SU-DHL-6 (cell line): ENCODE data around the gene DDIT4.

Experiments
- EZH2phosphoT487 ChIP-seq: fragments of 200-600 bp; sonication (generic), shearing (Covaris generic); conservative IDR thresholded peaks from 2 replicates; pipeline ENCODE4 v1.6.1; 2018; ENCODE audit warnings: mild to moderate bottlenecking, antibody characterized with exemption, low read length, moderate library complexity, mixed read lengths
- TF ChIP-seq, protein P1 (sequence below): fragments of 200-600 bp; sonication (generic); IDR thresholded peaks from one replicate; pipeline ENCODE4 v1.5.1; 2017; ENCODE audit warnings: antibody characterized with exemption, mild to moderate bottlenecking, low read length, moderate library complexity; ENCODE audit not compliant: insufficient read depth, poor library complexity, severe bottlenecking

DNA sequence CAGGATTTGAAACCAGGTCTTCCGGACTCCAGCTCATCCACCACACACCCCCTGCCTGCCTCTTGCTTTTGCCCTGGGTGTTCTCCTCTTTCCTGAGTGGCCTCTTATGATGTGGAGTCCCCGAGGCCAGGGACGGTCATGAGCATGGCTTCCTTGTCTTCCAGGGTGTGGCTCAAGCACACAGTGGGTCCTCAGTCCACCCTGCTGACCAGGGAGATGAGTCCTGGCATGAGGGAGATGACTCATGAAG lies 48.2 kb downstream of the DDIT4 start:
- TF ChIP-seq, protein P1, sequence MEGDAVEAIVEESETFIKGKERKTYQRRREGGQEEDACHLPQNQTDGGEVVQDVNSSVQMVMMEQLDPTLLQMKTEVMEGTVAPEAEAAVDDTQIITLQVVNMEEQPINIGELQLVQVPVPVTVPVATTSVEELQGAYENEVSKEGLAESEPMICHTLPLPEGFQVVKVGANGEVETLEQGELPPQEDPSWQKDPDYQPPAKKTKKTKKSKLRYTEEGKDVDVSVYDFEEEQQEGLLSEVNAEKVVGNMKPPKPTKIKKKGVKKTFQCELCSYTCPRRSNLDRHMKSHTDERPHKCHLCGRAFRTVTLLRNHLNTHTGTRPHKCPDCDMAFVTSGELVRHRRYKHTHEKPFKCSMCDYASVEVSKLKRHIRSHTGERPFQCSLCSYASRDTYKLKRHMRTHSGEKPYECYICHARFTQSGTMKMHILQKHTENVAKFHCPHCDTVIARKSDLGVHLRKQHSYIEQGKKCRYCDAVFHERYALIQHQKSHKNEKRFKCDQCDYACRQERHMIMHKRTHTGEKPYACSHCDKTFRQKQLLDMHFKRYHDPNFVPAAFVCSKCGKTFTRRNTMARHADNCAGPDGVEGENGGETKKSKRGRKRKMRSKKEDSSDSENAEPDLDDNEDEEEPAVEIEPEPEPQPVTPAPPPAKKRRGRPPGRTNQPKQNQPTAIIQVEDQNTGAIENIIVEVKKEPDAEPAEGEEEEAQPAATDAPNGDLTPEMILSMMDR = no peak
- TF ChIP-seq EZH2phosphoT487 = no peak
